IMR-90 (cell line): ENCODE data around the gene STX4. TPM values are rescaled to one million over a fixed set of nuclear protein-coding genes. Genes with fewer than 3 reads are reported as not detected.

ENCODE experiments used
- ATAC-seq: fragments of 200-7000 bp; cut with Tn5 transposase; 2 replicates; pipeline ENCODE4 v1.9.1; 2020; ENCODE audit warnings: low read depth, mild to moderate bottlenecking, moderate library complexity
- BruUV-seq: library from RNA; stranded (reverse); fragments of 400-500 nt; replicated peaks from 2 replicates; lab custom pipeline; 2021; lab: Mats Ljungman, UMichigan
- CTCF ChIA-PET: fragments of 300-600 bp; formaldehyde crosslinking; extraction: SDS; loops from one replicate; lab custom pipeline; 2021; ENCODE audit warnings: antibody characterized with exemption; lab: Yijun Ruan, JAX
- POLR2A ChIA-PET: fragments of 300-600 bp; sonication (Branson Sonifier 250); formaldehyde crosslinking; loops from one replicate; lab custom pipeline; 2022; ENCODE audit warnings: antibody characterized with exemption; ENCODE audit not compliant: unreplicated experiment; lab: Charles Lee
- DNase-seq: peaks from one replicate; pipeline ENCODE4 v3.0.0; 2013
- H2AFZ ChIP-seq: replicated peaks from 2 replicates; pipeline ENCODE3; 2013; ENCODE audit warnings: low read length, mild to moderate bottlenecking; ENCODE audit not compliant: poor library complexity
- H2AK5ac ChIP-seq: 2 replicates; pipeline ENCODE4 v1.6.1; 2013; ENCODE audit warnings: low read depth, low read length, inconsistent platforms
- H2AK9ac ChIP-seq: replicated peaks from 2 replicates; pipeline ENCODE3; 2013; ENCODE audit warnings: mild to moderate bottlenecking, low read depth, low read length, moderate library complexity; ENCODE audit not compliant: poor library complexity
- H2BK120ac ChIP-seq: 2 replicates; pipeline ENCODE4 v1.6.1; 2013; ENCODE audit warnings: low read depth, low read length, inconsistent platforms
- H2BK15ac ChIP-seq: 3 replicates; pipeline ENCODE4 v1.6.1; 2013; ENCODE audit warnings: low read depth, low read length, inconsistent platforms
- H2BK20ac ChIP-seq: 2 replicates; pipeline ENCODE4 v1.6.1; 2013; ENCODE audit warnings: low read depth, mild to moderate bottlenecking, inconsistent platforms, low read length, moderate library complexity
- H2BK5ac ChIP-seq: 2 replicates; pipeline ENCODE4 v1.6.1; 2013; ENCODE audit warnings: mild to moderate bottlenecking, low read depth, low read length, inconsistent platforms; ENCODE audit not compliant: poor library complexity, severe bottlenecking
- H3K14ac ChIP-seq: replicated peaks from 2 replicates; pipeline ENCODE4 v1.6.1; 2013; ENCODE audit warnings: low read depth, low read length, inconsistent platforms
- H3K18ac ChIP-seq: 2 replicates; pipeline ENCODE4 v1.6.1; 2013; ENCODE audit warnings: low read depth, low read length, control low read depth
- H3K23ac ChIP-seq: 2 replicates; pipeline ENCODE4 v1.6.1; 2013; ENCODE audit warnings: low read depth, low read length, inconsistent platforms
- H3K27ac ChIP-seq: 2 replicates; pipeline ENCODE4 v1.5.1; 2013; ENCODE audit warnings: mild to moderate bottlenecking, control low read depth, low read length; ENCODE audit not compliant: insufficient read depth
- H3K27me3 ChIP-seq: 2 replicates; pipeline ENCODE4 v1.6.1; 2013; ENCODE audit warnings: low read length; ENCODE audit not compliant: control insufficient read depth, insufficient read depth
- H3K36me3 ChIP-seq: 2 replicates; pipeline ENCODE4 v1.6.1; 2013; ENCODE audit warnings: low read length, mixed read lengths; ENCODE audit not compliant: control insufficient read depth, insufficient read depth
- H3K4ac ChIP-seq: 2 replicates; pipeline ENCODE4 v1.6.1; 2013; ENCODE audit warnings: low read depth, low read length, inconsistent platforms
- H3K4me1 ChIP-seq: 2 replicates; pipeline ENCODE4 v1.6.1; 2013; ENCODE audit warnings: low read length, mixed read lengths; ENCODE audit not compliant: control insufficient read depth, insufficient read depth
- H3K4me2 ChIP-seq: 2 replicates; pipeline ENCODE4 v1.6.1; 2013; ENCODE audit warnings: low read depth, mild to moderate bottlenecking, control low read depth, low read length, moderate library complexity
- H3K4me3 ChIP-seq: 2 replicates; pipeline ENCODE4 v1.5.1; 2013; ENCODE audit warnings: low read depth, mild to moderate bottlenecking, control low read depth, low read length, moderate library complexity; ENCODE audit not compliant: insufficient read depth
- H3K56ac ChIP-seq: 2 replicates; pipeline ENCODE4 v1.6.1; 2013; ENCODE audit warnings: low read length, inconsistent platforms; ENCODE audit not compliant: insufficient read depth; ENCODE audit errors: extremely low read depth
- H3K79me1 ChIP-seq, 2 experiments: 2 replicates each; pipeline ENCODE4 v1.6.1; 2013; ENCODE audit warnings: low read length in 2 of 2, inconsistent platforms in 1 of 2, low read depth in 1 of 2
- H3K9ac ChIP-seq: 2 replicates; pipeline ENCODE4 v1.6.1; 2013; ENCODE audit warnings: low read depth, low read length, control low read depth
- H3K9me1 ChIP-seq: 2 replicates; pipeline ENCODE4 v1.6.1; 2013; ENCODE audit warnings: low read length, inconsistent platforms; ENCODE audit not compliant: insufficient read depth
- H3K9me3 ChIP-seq: 2 replicates; pipeline ENCODE4 v1.6.1; 2013; ENCODE audit warnings: low read length; ENCODE audit not compliant: control insufficient read depth, insufficient read depth
- H4K20me1 ChIP-seq: 2 replicates; pipeline ENCODE4 v1.6.1; 2013; ENCODE audit warnings: low read length, inconsistent platforms; ENCODE audit not compliant: insufficient read depth
- H4K5ac ChIP-seq: 2 replicates; pipeline ENCODE4 v1.6.1; 2013; ENCODE audit warnings: mild to moderate bottlenecking, low read depth, low read length, control low read depth
- H4K8ac ChIP-seq, 2 experiments: 2 replicates each; pipeline ENCODE4 v1.6.1; 2013; ENCODE audit warnings: low read depth in 2 of 2, low read length in 2 of 2, control low read depth in 1 of 2, inconsistent platforms in 1 of 2
- H4K91ac ChIP-seq: 2 replicates; pipeline ENCODE4 v1.6.1; 2013; ENCODE audit warnings: low read depth, low read length, inconsistent platforms; ENCODE audit not compliant: insufficient read depth
- BHLHE40 ChIP-seq: fragments of 150-350 bp; IDR thresholded peaks from 2 replicates; pipeline ENCODE4 v1.6.1; 2016; ENCODE audit warnings: mild to moderate bottlenecking, low read depth, low read length
- CEBPB ChIP-seq: IDR thresholded peaks from 2 replicates; pipeline ENCODE4 v1.6.1; 2012; ENCODE audit warnings: low read depth, low read length, improper control_type of control experiment
- CTCF ChIP-seq: conservative IDR thresholded peaks from 2 replicates; pipeline ENCODE4 v1.5.1; 2012; ENCODE audit warnings: mild to moderate bottlenecking, low read depth, low read length, improper control_type of control experiment
- ELK1 ChIP-seq: fragments of 150-350 bp; IDR thresholded peaks from 2 replicates; pipeline ENCODE4 v1.6.1; 2016; ENCODE audit warnings: low read depth, mild to moderate bottlenecking, low read length, moderate library complexity, borderline replicate concordance
- FOS ChIP-seq: fragments of 150-350 bp; IDR thresholded peaks from 2 replicates; pipeline ENCODE4 v1.6.1; 2016; ENCODE audit warnings: low read depth, low read length
- MXI1 ChIP-seq: IDR thresholded peaks from 2 replicates; pipeline ENCODE4 v1.6.1; 2012; ENCODE audit warnings: low read depth, mild to moderate bottlenecking, low read length, moderate library complexity, borderline replicate concordance
- NFE2L2 ChIP-seq: fragments of 150-350 bp; IDR thresholded peaks from 2 replicates; pipeline ENCODE4 v1.6.1; 2016; ENCODE audit warnings: low read depth, mild to moderate bottlenecking, low read length
- POLR2A ChIP-seq: IDR thresholded peaks from 2 replicates; pipeline ENCODE4 v1.6.1; 2012; ENCODE audit warnings: mild to moderate bottlenecking, low read depth, low read length
- RAD21 ChIP-seq: IDR thresholded peaks from 2 replicates; pipeline ENCODE4 v1.6.1; 2012; ENCODE audit warnings: low read length, improper control_type of control experiment
- RFX5 ChIP-seq: IDR thresholded peaks from 2 replicates; pipeline ENCODE4 v1.8.0; 2012; ENCODE audit warnings: low read depth, mild to moderate bottlenecking, low read length, moderate library complexity
- SMC3 ChIP-seq: fragments of 150-350 bp; IDR thresholded peaks from 2 replicates; pipeline ENCODE4 v1.6.1; 2016; ENCODE audit warnings: low read depth, mild to moderate bottlenecking, antibody characterized with exemption, low read length, moderate library complexity
- USF2 ChIP-seq: fragments of 150-350 bp; IDR thresholded peaks from 2 replicates; pipeline ENCODE4 v1.6.1; 2017; ENCODE audit warnings: mild to moderate bottlenecking, antibody characterized with exemption, low read length, low read depth
- WGBS, 2 experiments: methylation state at CpG; one replicate each; pipeline versions ENCODE4 v1.1.5 to v1.1.7; 2013; ENCODE audit warnings: missing lambda C conversion rate in 2 of 2; ENCODE audit not compliant: insufficient read length in 1 of 2; ENCODE audit errors: extremely low coverage in 2 of 2; 5-methylcytosine and 5-hydroxymethylcytosine counted together
- dilution Hi-C: fragments of 300-500 bp; cut with HindIII; formaldehyde crosslinking; loops from one replicate; pipeline ENCODE4 v1.14.3; 2018; ENCODE audit warnings: low sequenced_read_pairs; ENCODE audit not compliant: unreplicated experiment
- in situ Hi-C: fragments of 300-500 bp; cut with MboI; formaldehyde crosslinking; loops from 3 replicates; pipeline ENCODE4 v1.14.3; 2019; ENCODE audit warnings: low sequenced_read_pairs, inconsistent platforms, mixed read lengths
- intact Hi-C: fragments of 100-400 bp; cut with micrococcal nuclease; formaldehyde crosslinking; loops from 2 replicates; pipeline ENCODE4 v1.10.0; 2022
- polyA plus RNA-seq, 3 experiments: library from polyadenylated mRNA; depleted of rRNA; stranded (reverse); fragments of >200 nt; gene quantifications; 2 replicates each; pipeline ENCODE4 v1.2.3, GENCODE V29; 2012; ENCODE audit warnings: low replicate concordance in 1 of 3
- total RNA-seq: library from RNA; depleted of rRNA; stranded (reverse); fragments of >200 nt; gene quantifications from 2 replicates; pipeline ENCODE4 v1.2.3, GENCODE V29; 2012

The STX4 gene
- total and polyA plus RNA-seq, 2 of the 4 experiments (the other 2 are of a cell fraction) = 23.5 to 67.9 TPM

- no peak overlapping the region for H2BK5ac ChIP-seq
- no peak overlapping the region for H3K23ac ChIP-seq
- H3K79me1 ChIP-seq = peaks cover 0 to 6% of the 10 kb centered on the region in 2 experiments; a peak in 1 of 4 replicates
- H2BK20ac ChIP-seq = 0 out of 2 replicates have a peak overlapping the region, but pooled peaks have one; percentile 5
- in situ Hi-C loops = no loop called here
- no peak overlapping the region for H2BK120ac ChIP-seq
- intact Hi-C loops = no loop called here
- H2BK15ac ChIP-seq = no peak overlapping the region
- POLR2A ChIA-PET = no interaction called here
- DNase-seq (no peak), ATAC-seq (no peak)
- no peak overlapping the region for H2AK9ac ChIP-seq
- H3K18ac ChIP-seq = no peak overlapping the region
- CTCF ChIA-PET = no interaction called here
- H3K27ac ChIP-seq = no peak overlapping the region
- H4K8ac ChIP-seq = no peak overlapping the region
- no TSS peak for BruUV-seq
- H4K5ac ChIP-seq = no peak overlapping the region
- H3K4me3 ChIP-seq = no peak overlapping the region
- H3K9ac ChIP-seq = no peak overlapping the region
- WGBS, 2 experiments = 86% methylated on average over 6 of the region's 10 CpGs; no CpG with 5 or more reads in 1 of the 2 experiments
- H2AK5ac ChIP-seq = 0 out of 2 replicates have a peak overlapping the region, but pooled peaks have one; percentile 3
- H3K4me2 ChIP-seq = no peak overlapping the region
- dilution Hi-C loops = no loop called here
- H3K9me1 ChIP-seq = peaks cover 7% of the 10 kb centered on the region
- H3K27me3 ChIP-seq = no peaks in the 10 kb centered on the region
- peaks cover 2% of the 10 kb centered on the region; the same call in 1 of the 2 replicates for H3K4me1 ChIP-seq
- TF ChIP-seq RAD21 (no peak), FOS (no peak), POLR2A (no peak), SMC3 (no peak), ELK1 (no peak), MXI1 (no peak), CEBPB (no peak), BHLHE40 (no peak), CTCF (no peak), RFX5 (no peak), NFE2L2 (no peak), USF2 (no peak)
- no peaks in the 10 kb centered on the region; the same call in 1 of the 2 replicates for H4K20me1 ChIP-seq
- no peak overlapping the region for H3K14ac ChIP-seq
- no peak overlapping the region for H4K91ac ChIP-seq
- H3K36me3 ChIP-seq = no peaks in the 10 kb centered on the region
- H2AFZ ChIP-seq = no peak overlapping the region
- no peaks in the 10 kb centered on the region for H3K9me3 ChIP-seq
- H3K56ac ChIP-seq = no peak overlapping the region
- H3K4ac ChIP-seq = no peak overlapping the region
Observed at GRCh38 chr16:31050280-31051030, 17.1 kb downstream of the STX4 start.
